Gastroesophageal sphincter (tissue), 3 donors: ENCODE measurements around the gene HTR3B.

Experiments used
- EP300 ChIP-seq: sonication (generic); formaldehyde crosslinking; IDR thresholded peaks from one replicate; pipeline ENCODE4 v1.6.1; 2017; ENCODE audit warnings: antibody characterized with exemption, mild to moderate bottlenecking
- TF ChIP-seq, protein P1 (sequence below), 4 experiments: fragments of 200-600 bp in 2 of 4; fragments of 450-650 bp in 2 of 4; sonication (generic) in 1 of 4; IDR thresholded peaks; one replicate each; pipeline ENCODE4 v1.5.1; 2017 to 2019; ENCODE audit warnings: antibody characterized with exemption in 4 of 4, mild to moderate bottlenecking in 2 of 4, moderate library complexity in 2 of 4

DNA sequence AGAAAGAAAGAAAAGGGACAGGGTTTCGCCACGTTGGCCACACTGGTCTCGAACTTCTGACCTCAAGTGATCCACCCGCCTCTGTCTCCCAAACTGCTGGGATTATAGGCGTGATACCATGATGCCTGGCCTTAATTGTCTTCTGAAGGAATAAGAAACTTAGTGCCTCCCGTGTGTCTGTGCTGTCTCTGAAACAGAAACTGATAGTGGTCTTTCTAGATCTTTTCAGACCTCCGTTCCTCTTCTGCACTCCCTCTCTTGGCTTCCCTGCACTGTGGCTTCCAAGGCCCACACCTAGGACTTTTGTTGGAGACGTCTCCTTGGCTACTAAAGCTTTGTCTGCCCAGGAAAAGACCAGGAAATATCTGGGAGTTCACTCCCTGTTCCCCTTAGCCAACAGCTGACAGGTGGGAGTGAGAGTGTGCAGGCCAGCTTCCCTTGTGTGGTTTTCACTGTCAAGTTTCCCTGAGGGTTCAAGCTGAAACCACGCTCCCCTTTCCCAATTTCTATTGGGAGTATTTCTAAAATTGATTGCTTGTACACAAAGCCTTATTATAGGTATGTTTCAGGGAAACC, 10.1 kb upstream of the HTR3B start:
- TF ChIP-seq, protein P1, sequence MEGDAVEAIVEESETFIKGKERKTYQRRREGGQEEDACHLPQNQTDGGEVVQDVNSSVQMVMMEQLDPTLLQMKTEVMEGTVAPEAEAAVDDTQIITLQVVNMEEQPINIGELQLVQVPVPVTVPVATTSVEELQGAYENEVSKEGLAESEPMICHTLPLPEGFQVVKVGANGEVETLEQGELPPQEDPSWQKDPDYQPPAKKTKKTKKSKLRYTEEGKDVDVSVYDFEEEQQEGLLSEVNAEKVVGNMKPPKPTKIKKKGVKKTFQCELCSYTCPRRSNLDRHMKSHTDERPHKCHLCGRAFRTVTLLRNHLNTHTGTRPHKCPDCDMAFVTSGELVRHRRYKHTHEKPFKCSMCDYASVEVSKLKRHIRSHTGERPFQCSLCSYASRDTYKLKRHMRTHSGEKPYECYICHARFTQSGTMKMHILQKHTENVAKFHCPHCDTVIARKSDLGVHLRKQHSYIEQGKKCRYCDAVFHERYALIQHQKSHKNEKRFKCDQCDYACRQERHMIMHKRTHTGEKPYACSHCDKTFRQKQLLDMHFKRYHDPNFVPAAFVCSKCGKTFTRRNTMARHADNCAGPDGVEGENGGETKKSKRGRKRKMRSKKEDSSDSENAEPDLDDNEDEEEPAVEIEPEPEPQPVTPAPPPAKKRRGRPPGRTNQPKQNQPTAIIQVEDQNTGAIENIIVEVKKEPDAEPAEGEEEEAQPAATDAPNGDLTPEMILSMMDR (IDR thresholded peaks at IDR 0.05): no peak
- TF ChIP-seq EP300: no peak
